Right lobe of liver (tissue), 4 donors: ENCODE measurements around the gene ALG1.
"Not testable (repeated sequence)": the region's sequence is repeated elsewhere in the genome, so short reads cannot be mapped to it uniquely, and the experiment has no call there.

Experiments used
- POLR2A ChIP-seq: fragments of 450-650 bp; IDR thresholded peaks from one replicate; pipeline ENCODE4 v1.6.1; 2017; ENCODE audit warnings: antibody characterized with exemption, mild to moderate bottlenecking
- TF ChIP-seq, protein P1 (sequence below), 4 donors: fragments of 200-600 bp in 3 of 4; fragments of 450-650 bp in 1 of 4; IDR thresholded peaks; one replicate each; pipeline versions ENCODE4 v1.5.1 to v1.8.0; 2016 to 2022; ENCODE audit warnings: antibody characterized with exemption in 4 of 4, mild to moderate bottlenecking in 2 of 4
- donor health status: DM: no; HTN: no; CAD: no.
- donor health status: DM: no; HTN: no; CAD: no.
- donor health status: DM: no; HTN: yes; CAD: no.

GRCh38 chr16:5088936-5089335 lies 17.3 kb downstream of the ALG1 start:
- TF ChIP-seq, protein P1, sequence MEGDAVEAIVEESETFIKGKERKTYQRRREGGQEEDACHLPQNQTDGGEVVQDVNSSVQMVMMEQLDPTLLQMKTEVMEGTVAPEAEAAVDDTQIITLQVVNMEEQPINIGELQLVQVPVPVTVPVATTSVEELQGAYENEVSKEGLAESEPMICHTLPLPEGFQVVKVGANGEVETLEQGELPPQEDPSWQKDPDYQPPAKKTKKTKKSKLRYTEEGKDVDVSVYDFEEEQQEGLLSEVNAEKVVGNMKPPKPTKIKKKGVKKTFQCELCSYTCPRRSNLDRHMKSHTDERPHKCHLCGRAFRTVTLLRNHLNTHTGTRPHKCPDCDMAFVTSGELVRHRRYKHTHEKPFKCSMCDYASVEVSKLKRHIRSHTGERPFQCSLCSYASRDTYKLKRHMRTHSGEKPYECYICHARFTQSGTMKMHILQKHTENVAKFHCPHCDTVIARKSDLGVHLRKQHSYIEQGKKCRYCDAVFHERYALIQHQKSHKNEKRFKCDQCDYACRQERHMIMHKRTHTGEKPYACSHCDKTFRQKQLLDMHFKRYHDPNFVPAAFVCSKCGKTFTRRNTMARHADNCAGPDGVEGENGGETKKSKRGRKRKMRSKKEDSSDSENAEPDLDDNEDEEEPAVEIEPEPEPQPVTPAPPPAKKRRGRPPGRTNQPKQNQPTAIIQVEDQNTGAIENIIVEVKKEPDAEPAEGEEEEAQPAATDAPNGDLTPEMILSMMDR (IDR thresholded peaks at IDR 0.05) = not testable (repeated sequence)
- not testable (repeated sequence) for TF ChIP-seq POLR2A
